Small intestine (tissue), 7 donors: ENCODE data around the gene FGF21. TPM values are rescaled to one million over a fixed set of nuclear protein-coding genes. Genes with fewer than 3 reads are reported as not detected.
"Not testable (repeated sequence)": the region's sequence is repeated elsewhere in the genome, so short reads cannot be mapped to it uniquely, and the experiment has no call there.

Source experiments
- DNase-seq, 2 donors: peaks; one replicate each; pipeline versions ENCODE4 v3.0.0 to v3.0.0-alpha.2; 2013
- FAIRE-seq: peaks from 2 replicates; lab custom pipeline; 2012; peaks lifted over from hg19 to GRCh38; lab: Jason Lieb, UNC
- H3K27ac ChIP-seq, 3 donors: one replicate each; pipeline ENCODE4 v1.5.1; 2013; ENCODE audit warnings: low read length in 2 of 3, mild to moderate bottlenecking in 2 of 3, control low read depth in 1 of 3, inconsistent platforms in 1 of 3, low read depth in 1 of 3, moderate library complexity in 1 of 3
- H3K27me3 ChIP-seq, 3 donors: one replicate each; pipeline ENCODE4 v1.6.1; 2013; ENCODE audit warnings: low read length in 3 of 3, inconsistent platforms in 1 of 3; ENCODE audit not compliant: control insufficient read depth in 3 of 3, insufficient read depth in 3 of 3
- H3K36me3 ChIP-seq, 3 donors: one replicate each; pipeline ENCODE4 v1.6.1; 2013; ENCODE audit warnings: low read length in 3 of 3, inconsistent platforms in 1 of 3, low read depth in 1 of 3, mild to moderate bottlenecking in 1 of 3, moderate library complexity in 1 of 3; ENCODE audit not compliant: control insufficient read depth in 3 of 3, insufficient read depth in 2 of 3
- H3K4me1 ChIP-seq, 3 donors: one replicate each; pipeline ENCODE4 v1.6.1; 2013; ENCODE audit warnings: low read length in 2 of 3, inconsistent platforms in 1 of 3, low read depth in 1 of 3, mild to moderate bottlenecking in 1 of 3, moderate library complexity in 1 of 3; ENCODE audit not compliant: control insufficient read depth in 3 of 3, insufficient read depth in 2 of 3
- H3K4me3 ChIP-seq, 3 donors: one replicate each; pipeline ENCODE4 v1.5.1; 2013; ENCODE audit warnings: low read length in 3 of 3, control low read depth in 1 of 3, inconsistent platforms in 1 of 3, low read depth in 1 of 3, mild to moderate bottlenecking in 1 of 3, moderate library complexity in 1 of 3
- H3K9me3 ChIP-seq, 2 donors: one replicate each; pipeline ENCODE4 v1.6.1; 2013; ENCODE audit warnings: low read depth in 1 of 2, low read length in 1 of 2; ENCODE audit not compliant: control insufficient read depth in 2 of 2, insufficient read depth in 1 of 2
- WGBS, 3 donors: extraction: QIAGEN DNeasy Blood & Tissue Kit; methylation state at CpG; one replicate each; pipeline ENCODE4 v1.1.7; 2013; 5-methylcytosine and 5-hydroxymethylcytosine counted together
- polyA plus RNA-seq, 4 donors: library from polyadenylated mRNA; stranded (reverse) in 3 of 4; unstranded in 1 of 4; fragments of 200-250 nt in 3 of 4; fragments of 120-200 nt in 1 of 4; gene quantifications; one replicate each; pipeline versions ENCODE4 v1.2.1 to v1.2.3, GENCODE V29; 2013
- donor health status: healthy with polysubstance abuse.
- donor health status: control.
- donor health status: control.
- donor health status: Bipolar disorder and iron deficiency.
- donor health status: healthy.

Gene FGF21
- polyA plus RNA-seq, 4 donors = 0.09 TPM; not detected in 3

DNA sequence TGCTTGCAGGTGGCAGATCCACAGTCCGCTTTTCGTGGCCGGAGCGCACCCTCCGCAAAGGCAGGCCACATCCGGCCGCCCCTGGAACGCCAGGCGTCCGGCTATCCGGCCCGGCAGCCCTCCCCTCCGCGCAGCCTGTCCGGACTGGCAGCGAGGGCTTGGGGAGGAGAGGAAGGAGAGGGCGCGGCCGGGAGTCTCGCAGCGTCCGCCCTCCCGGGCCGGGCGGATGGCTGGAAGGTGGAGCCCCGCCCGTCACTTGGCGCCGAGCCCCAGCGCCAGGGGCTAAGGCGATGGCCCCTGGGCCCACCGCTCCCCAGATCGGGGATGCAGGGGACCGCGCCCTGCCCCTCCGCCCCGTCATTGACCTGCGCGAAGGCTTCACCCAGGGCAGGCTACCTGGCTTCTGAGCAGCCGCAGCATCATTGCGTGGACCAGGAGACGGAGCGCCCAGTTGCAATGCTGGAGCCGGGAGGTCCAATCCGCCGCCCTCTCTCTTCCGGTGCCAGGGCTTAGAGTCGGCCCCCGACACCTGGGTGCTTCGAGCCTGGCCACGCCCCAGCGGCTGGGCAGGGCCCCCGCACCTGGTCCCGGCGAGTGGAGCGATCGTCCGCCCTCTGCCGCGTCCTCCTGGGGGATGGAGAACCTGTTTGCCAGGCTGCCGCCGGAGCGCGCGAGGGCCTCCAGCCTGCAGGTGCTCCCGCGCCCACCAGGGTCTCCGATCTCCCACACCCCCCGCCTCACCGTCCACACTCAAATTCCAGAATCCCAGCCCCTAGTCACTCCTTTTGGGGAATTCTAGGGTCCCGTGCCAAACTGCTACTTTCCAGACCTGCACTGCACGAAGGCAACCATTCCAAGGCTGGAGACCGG, 2.6 kb upstream of the FGF21 start, which contains the start of gene FUT1:
Gene FUT1 (minus strand): TSS at position 146 of the 870 bp plus-strand sequence. CDS start 1,360 bp downstream, outside the sequence.
- peaks cover 0 to 19% (median 5%) of the 10 kb centered on the region in 3 donors for H3K36me3 ChIP-seq
- H3K27me3 ChIP-seq = peaks cover 0 to 39% (median 0%) of the 10 kb centered on the region in 3 donors
- peak within 1 kb of the TSS in 2 of 3 donors; percentile 28 to 51 for H3K4me3 ChIP-seq
- 1 to 2% (median 2%) methylated on average over 54 to 73 of the region's 73 CpGs for WGBS, 3 donors
- H3K4me1 ChIP-seq = peaks cover 0 to 24% (median 2%) of the 10 kb centered on the region in 3 donors
- FAIRE-seq (no peak), DNase-seq (peak; percentile 82 to 93)
- H3K27ac ChIP-seq = peak within 1 kb of the TSS in 2 of 3 donors; percentile 66 to 77
- H3K9me3 ChIP-seq = no peaks in the 10 kb centered on the region

- H3K4me1 ChIP-seq = peaks cover 0 to 27% (median 2%) of the 10 kb centered on the region in 3 donors
- WGBS, 3 donors = 72 to 79% (median 75%) methylated on average over 5 of the region's 5 CpGs
- no peak for DNase-seq
- no peak overlapping the region for H3K4me3 ChIP-seq
- H3K27ac ChIP-seq = no peak overlapping the region
- H3K27me3 ChIP-seq = peaks cover 0 to 36% (median 0%) of the 10 kb centered on the region in 3 donors
- peaks cover 0 to 4% (median 0%) of the 10 kb centered on the region in 3 donors for H3K36me3 ChIP-seq
- no peak for FAIRE-seq
- H3K9me3 ChIP-seq = no peaks in the 10 kb centered on the region
These were observed 463 bp downstream of the FGF21 start for GRCh38 chr19:48755787-48756186.

- Histone ChIP-seq H3K36me3 (peaks cover 0 to under 1% (median 0%) of the 10 kb centered on the region in 3 donors), H3K9me3 (no peaks in the 10 kb centered on the region), H3K27me3 (peaks cover 0 to 34% (median 0%) of the 10 kb centered on the region in 3 donors), H3K4me3 (no peak overlapping the region), H3K27ac (no peak overlapping the region), H3K4me1 (peaks cover 0 to 28% (median 2%) of the 10 kb centered on the region in 3 donors)
- 91 to 92% (median 92%) methylated on average over 11 of the region's 11 CpGs for WGBS, 3 donors
- DNase-seq = no peak
- FAIRE-seq = no peak
These were observed 888 bp downstream of the FGF21 start for GRCh38 chr19:48756212-48756611.

GRCh38 chr19:48756686-48757085, 1.4 kb downstream of the FGF21 start:
- H3K4me3 ChIP-seq = no peak overlapping the region
- no peak overlapping the region for H3K27ac ChIP-seq
- FAIRE-seq (no peak), DNase-seq (no peak)
- H3K36me3 ChIP-seq = no peaks in the 10 kb centered on the region
- peaks cover 0 to 28% (median 2%) of the 10 kb centered on the region in 3 donors for H3K4me1 ChIP-seq
- 84 to 91% (median 86%) methylated on average over 9 of the region's 9 CpGs for WGBS, 3 donors
- no peaks in the 10 kb centered on the region for H3K9me3 ChIP-seq
- peaks cover 0 to 31% (median 0%) of the 10 kb centered on the region in 3 donors for H3K27me3 ChIP-seq

GRCh38 chr19:48757089-48757675, 1.9 kb downstream of the FGF21 start:
- H3K36me3 ChIP-seq = no peaks in the 10 kb centered on the region
- DNase-seq (no peak), FAIRE-seq (no peak)
- no peak overlapping the region for H3K27ac ChIP-seq
- no peak overlapping the region for H3K4me3 ChIP-seq
- H3K9me3 ChIP-seq = no peaks in the 10 kb centered on the region
- 86 to 93% (median 89%) methylated on average over 11 to 12 of the region's 12 CpGs for WGBS, 3 donors
- H3K4me1 ChIP-seq = peaks cover 0 to 24% (median 2%) of the 10 kb centered on the region in 3 donors
- H3K27me3 ChIP-seq = peaks cover 0 to 26% (median 0%) of the 10 kb centered on the region in 3 donors

DNA sequence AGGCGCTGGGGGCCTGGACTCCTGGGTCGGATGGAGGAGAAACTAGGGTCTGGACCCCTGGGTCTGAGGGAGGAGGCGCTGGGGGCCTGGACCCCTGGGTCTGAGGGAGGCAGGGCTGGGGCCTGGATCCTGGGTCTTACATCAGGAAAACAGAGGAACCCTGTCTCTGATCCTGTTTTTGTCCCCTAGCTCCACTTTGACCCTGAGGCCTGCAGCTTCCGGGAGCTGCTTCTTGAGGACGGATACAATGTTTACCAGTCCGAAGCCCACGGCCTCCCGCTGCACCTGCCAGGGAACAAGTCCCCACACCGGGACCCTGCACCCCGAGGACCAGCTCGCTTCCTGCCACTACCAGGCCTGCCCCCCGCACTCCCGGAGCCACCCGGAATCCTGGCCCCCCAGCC, 2.4 kb downstream of the FGF21 start:
- DNase-seq (no peak), FAIRE-seq (no peak)
- Histone ChIP-seq H3K4me1 (peaks cover 0 to 20% (median 2%) of the 10 kb centered on the region in 3 donors), H3K27ac (no peak overlapping the region), H3K36me3 (no peaks in the 10 kb centered on the region), H3K4me3 (no peak overlapping the region), H3K9me3 (no peaks in the 10 kb centered on the region), H3K27me3 (peaks cover 0 to 27% (median 0%) of the 10 kb centered on the region in 3 donors)
- 80 to 87% (median 85%) methylated on average over 12 to 14 of the region's 14 CpGs for WGBS, 3 donors

DNA sequence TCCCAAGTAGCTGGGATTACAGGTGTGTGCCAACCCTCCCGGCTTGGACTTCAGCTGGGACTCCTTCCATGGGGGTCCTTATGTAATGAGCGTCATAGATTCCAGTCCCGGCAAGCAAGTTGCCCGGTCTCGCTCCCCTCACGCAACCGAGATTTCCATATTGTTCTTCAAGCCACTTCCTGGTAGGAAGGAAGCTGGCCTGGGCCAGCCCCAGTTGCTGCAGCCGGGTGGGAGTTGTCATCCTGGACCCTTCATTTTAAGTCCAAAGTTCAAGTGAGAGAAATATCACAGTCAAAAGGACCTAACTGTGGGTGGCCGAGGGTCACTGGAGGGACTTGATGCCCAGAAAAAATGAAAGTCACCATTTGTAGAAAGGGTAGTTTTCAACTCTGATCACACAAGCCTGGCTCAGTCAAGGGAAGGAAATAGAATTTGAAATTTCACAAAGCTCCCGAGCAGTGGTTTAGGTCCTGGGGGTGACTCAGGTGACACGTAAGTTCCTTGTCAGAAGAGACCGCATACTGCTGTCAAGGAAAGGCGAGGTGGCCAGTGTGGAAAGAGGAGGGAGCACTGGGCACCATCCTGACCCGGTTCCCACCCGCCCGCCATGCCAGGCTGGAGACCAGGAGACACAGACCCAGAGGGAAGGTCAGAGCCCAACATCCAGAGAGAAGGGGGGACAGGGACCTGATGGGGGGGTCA, 5.3 kb downstream of the FGF21 start:
- H3K36me3 ChIP-seq = no peaks in the 10 kb centered on the region
- H3K9me3 ChIP-seq = no peaks in the 10 kb centered on the region
- FAIRE-seq (no peak), DNase-seq (no peak)
- H3K27ac ChIP-seq = peak overlapping the region in 2 of 3 donors; percentile 2 to 18
- 61 to 81% (median 67%) methylated on average over 16 of the region's 16 CpGs for WGBS, 3 donors
- H3K4me1 ChIP-seq = peaks cover 0 to 4% (median 0%) of the 10 kb centered on the region in 3 donors
- peaks cover 0 to 7% (median 0%) of the 10 kb centered on the region in 3 donors for H3K27me3 ChIP-seq
- H3K4me3 ChIP-seq = no peak overlapping the region

DNA sequence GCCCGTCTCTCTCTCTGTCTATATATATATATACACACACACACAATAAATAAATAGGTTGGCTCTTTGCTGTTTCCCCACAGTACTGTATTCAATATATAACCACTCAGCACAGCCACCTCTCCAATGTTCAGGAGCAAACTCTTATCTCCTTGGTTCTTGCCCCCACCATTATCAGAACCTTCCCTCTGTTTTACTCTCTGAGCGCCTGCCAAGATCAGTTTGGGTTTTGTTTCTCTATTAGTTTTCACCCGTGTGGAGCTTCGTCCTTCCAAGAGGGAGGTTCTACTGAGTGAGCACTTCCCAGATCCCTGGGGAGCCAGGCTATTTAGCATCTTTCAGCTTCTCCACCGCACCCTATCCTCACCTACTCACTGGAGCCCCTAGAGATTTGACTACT, 10.5 kb downstream of the FGF21 start:
- H3K4me3 ChIP-seq, H3K36me3 ChIP-seq, H3K9me3 ChIP-seq, DNase-seq, H3K27me3 ChIP-seq, H3K27ac ChIP-seq, H3K4me1 ChIP-seq, FAIRE-seq: not testable (repeated sequence)
- 11 to 32% (median 30%) methylated on average over 4 to 5 of the region's 5 CpGs for WGBS, 3 donors
